ENCODE data around the gene MFSD12.

DNA sequence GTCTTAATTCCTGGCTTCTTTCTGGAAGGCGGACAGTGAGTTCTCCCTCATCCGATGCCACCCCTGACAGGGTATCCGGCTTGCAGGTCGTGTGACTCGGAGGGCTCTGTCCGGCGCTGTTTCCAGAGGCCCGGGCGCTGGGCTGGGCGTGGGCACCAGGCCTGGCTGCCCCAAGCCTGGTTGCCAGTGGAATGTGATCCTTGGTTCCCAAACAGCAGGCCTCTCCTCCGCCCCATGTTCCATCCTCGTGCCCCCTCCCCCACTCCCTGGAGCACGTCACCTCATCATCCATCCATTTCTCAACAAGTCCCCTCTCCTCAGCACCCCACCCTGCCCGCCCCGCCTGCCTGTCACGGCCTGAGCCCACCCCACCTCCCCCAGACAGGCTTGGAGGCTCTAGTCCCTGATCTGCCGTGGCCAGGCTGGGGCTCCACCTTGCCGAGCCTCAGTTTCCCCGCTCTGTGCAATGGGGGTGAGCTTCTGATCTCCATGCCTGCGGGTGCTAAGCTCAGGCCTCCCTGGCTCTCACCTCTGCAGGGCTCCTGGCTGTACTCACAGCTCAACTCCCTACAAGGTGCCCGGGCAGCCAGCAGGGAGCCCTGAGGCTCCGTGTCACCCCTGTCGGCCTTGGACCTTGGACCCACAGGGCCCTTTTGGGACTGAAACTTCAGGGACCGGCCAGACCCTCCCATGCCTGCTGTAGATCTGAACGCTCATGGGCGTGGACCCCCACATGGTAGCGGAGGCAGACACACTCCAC, 47.0 kb upstream of the MFSD12 start:
- TF ChIP-seq, protein P1, sequence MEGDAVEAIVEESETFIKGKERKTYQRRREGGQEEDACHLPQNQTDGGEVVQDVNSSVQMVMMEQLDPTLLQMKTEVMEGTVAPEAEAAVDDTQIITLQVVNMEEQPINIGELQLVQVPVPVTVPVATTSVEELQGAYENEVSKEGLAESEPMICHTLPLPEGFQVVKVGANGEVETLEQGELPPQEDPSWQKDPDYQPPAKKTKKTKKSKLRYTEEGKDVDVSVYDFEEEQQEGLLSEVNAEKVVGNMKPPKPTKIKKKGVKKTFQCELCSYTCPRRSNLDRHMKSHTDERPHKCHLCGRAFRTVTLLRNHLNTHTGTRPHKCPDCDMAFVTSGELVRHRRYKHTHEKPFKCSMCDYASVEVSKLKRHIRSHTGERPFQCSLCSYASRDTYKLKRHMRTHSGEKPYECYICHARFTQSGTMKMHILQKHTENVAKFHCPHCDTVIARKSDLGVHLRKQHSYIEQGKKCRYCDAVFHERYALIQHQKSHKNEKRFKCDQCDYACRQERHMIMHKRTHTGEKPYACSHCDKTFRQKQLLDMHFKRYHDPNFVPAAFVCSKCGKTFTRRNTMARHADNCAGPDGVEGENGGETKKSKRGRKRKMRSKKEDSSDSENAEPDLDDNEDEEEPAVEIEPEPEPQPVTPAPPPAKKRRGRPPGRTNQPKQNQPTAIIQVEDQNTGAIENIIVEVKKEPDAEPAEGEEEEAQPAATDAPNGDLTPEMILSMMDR (conservative IDR thresholded peaks at IDR 0.05 in 1 of 2, IDR thresholded peaks at IDR 0.05 in 1 of 2; ENCODE audit: extremely low read depth in 1 of 2, insufficient read depth in 1 of 2, low read depth in 1 of 2, low read length in 2 of 2): no peak
- no peak for TF ChIP-seq EZH2 (IDR thresholded peaks at IDR 0.05; ENCODE audit: borderline replicate concordance, low read length)

All from mammary epithelial cell (primary cell).